NT2/D1 (cell line): ENCODE results near the gene IGFBP5.

Experiments used
- DNase-seq: peaks from one replicate; pipeline ENCODE4 v3.0.0-alpha.2; 2011; ENCODE audit warnings: low read depth, low spot score
- H3K27me3 ChIP-seq: 2 replicates; pipeline ENCODE4 v1.6.0; 2011; ENCODE audit warnings: mild to moderate bottlenecking; ENCODE audit not compliant: insufficient read length, insufficient read depth
- H3K36me3 ChIP-seq: 2 replicates; pipeline ENCODE4 v1.6.1; 2011; ENCODE audit warnings: mild to moderate bottlenecking, low read length, mixed read lengths; ENCODE audit not compliant: insufficient read depth, insufficient read length
- H3K4me1 ChIP-seq: 2 replicates; pipeline ENCODE4 v1.5.1; 2011; ENCODE audit not compliant: insufficient read depth, insufficient read length
- H3K4me3 ChIP-seq: 2 replicates; pipeline ENCODE4 v1.5.1; 2011; ENCODE audit warnings: low read depth; ENCODE audit not compliant: insufficient read length
- H3K9ac ChIP-seq: 2 replicates; pipeline ENCODE4 v1.6.0; 2011; ENCODE audit warnings: low read depth; ENCODE audit not compliant: insufficient read length
- H3K9me3 ChIP-seq: 2 replicates; pipeline ENCODE4 v1.5.1; 2011; ENCODE audit warnings: mild to moderate bottlenecking, low read length; ENCODE audit not compliant: insufficient read depth
- SUZ12 ChIP-seq: IDR thresholded peaks from 2 replicates; pipeline ENCODE4 v1.6.1; 2011; ENCODE audit not compliant: insufficient read length, insufficient read depth; ENCODE audit errors: extremely low read depth
- YY1 ChIP-seq: IDR thresholded peaks from 2 replicates; pipeline ENCODE4 v1.6.1; 2011; ENCODE audit not compliant: insufficient read length, insufficient read depth
- ZNF274 ChIP-seq: IDR thresholded peaks from 2 replicates; pipeline ENCODE4 v1.6.1; 2011; ENCODE audit warnings: mild to moderate bottlenecking, low read depth, low read length

Gene IGFBP5

GRCh38 chr2:216694082-216694825, 1.1 kb downstream of the IGFBP5 start:
- no peak for TF ChIP-seq SUZ12
- TF ChIP-seq ZNF274 = no peak
- no peak for TF ChIP-seq YY1
- Histone ChIP-seq H3K36me3 (no peaks in the 10 kb centered on the region), H3K9ac (peak overlapping the region; percentile 87), H3K4me1 (peaks cover 16% of the 10 kb centered on the region), H3K4me3 (peak overlapping the region; percentile 68), H3K27me3 (peaks cover 22% of the 10 kb centered on the region), H3K9me3 (no peaks in the 10 kb centered on the region)
- DNase-seq = no peak

GRCh38 chr2:216693414-216694080, 1.8 kb downstream of the IGFBP5 start:
- Histone ChIP-seq H3K9ac (peak overlapping the region; percentile 87), H3K36me3 (no peaks in the 10 kb centered on the region), H3K4me3 (peak overlapping the region; percentile 68), H3K4me1 (peaks cover 18% of the 10 kb centered on the region), H3K27me3 (peaks cover 22% of the 10 kb centered on the region), H3K9me3 (no peaks in the 10 kb centered on the region)
- TF ChIP-seq SUZ12 (no peak), YY1 (no peak), ZNF274 (no peak)
- DNase-seq = no peak

GRCh38 chr2:216692636-216693413, 2.5 kb downstream of the IGFBP5 start:
- DNase-seq = no peak
- Histone ChIP-seq H3K27me3 (peaks cover 22% of the 10 kb centered on the region), H3K4me1 (peaks cover 18% of the 10 kb centered on the region), H3K9ac (peak overlapping the region; percentile 76), H3K9me3 (no peaks in the 10 kb centered on the region), H3K36me3 (no peaks in the 10 kb centered on the region), H3K4me3 (peak overlapping the region; percentile 42)
- TF ChIP-seq ZNF274 (no peak), YY1 (no peak), SUZ12 (no peak)

GRCh38 chr2:216690853-216691741, 4.3 kb downstream of the IGFBP5 start:
- DNase-seq = peak; percentile 57
- Histone ChIP-seq H3K27me3 (peaks cover 22% of the 10 kb centered on the region), H3K9me3 (no peaks in the 10 kb centered on the region), H3K4me1 (peaks cover 18% of the 10 kb centered on the region), H3K4me3 (peak overlapping the region; percentile 1), H3K36me3 (no peaks in the 10 kb centered on the region), H3K9ac (peak overlapping the region; percentile 54)
- TF ChIP-seq SUZ12 (no peak), YY1 (no peak), ZNF274 (no peak)

GRCh38 chr2:216690456-216690852, 4.9 kb downstream of the IGFBP5 start:
- Histone ChIP-seq H3K27me3 (peaks cover 22% of the 10 kb centered on the region), H3K36me3 (no peaks in the 10 kb centered on the region), H3K9ac (peak overlapping the region; percentile 38), H3K4me1 (peaks cover 18% of the 10 kb centered on the region), H3K4me3 (no peak overlapping the region), H3K9me3 (no peaks in the 10 kb centered on the region)
- TF ChIP-seq YY1 = no peak
- TF ChIP-seq ZNF274 = no peak
- TF ChIP-seq SUZ12 = no peak
- DNase-seq = no peak

- H3K36me3 ChIP-seq = no peaks in the 10 kb centered on the region
- H3K9ac ChIP-seq = no peak overlapping the region
- no peak overlapping the region for H3K4me3 ChIP-seq
- H3K4me1 ChIP-seq = peaks cover 15% of the 10 kb centered on the region
- TF ChIP-seq ZNF274 (no peak), SUZ12 (no peak), YY1 (no peak)
- H3K27me3 ChIP-seq = peaks cover 16% of the 10 kb centered on the region
- no peak for DNase-seq
- no peaks in the 10 kb centered on the region for H3K9me3 ChIP-seq
These were observed 6.0 kb downstream of the IGFBP5 start for GRCh38 chr2:216689397-216689796.
